Right lobe of liver (tissue), 4 donors: Measurements from ENCODE around the gene DRD1.

ENCODE experiments used
- POLR2A ChIP-seq: fragments of 450-650 bp; IDR thresholded peaks from one replicate; pipeline ENCODE4 v1.6.1; 2017; ENCODE audit warnings: antibody characterized with exemption, mild to moderate bottlenecking
- TF ChIP-seq, protein P1 (sequence below), 4 donors: fragments of 200-600 bp in 3 of 4; fragments of 450-650 bp in 1 of 4; IDR thresholded peaks; one replicate each; pipeline versions ENCODE4 v1.5.1 to v1.8.0; 2016 to 2022; ENCODE audit warnings: antibody characterized with exemption in 4 of 4, mild to moderate bottlenecking in 2 of 4
- donor health status: DM: no; HTN: no; CAD: no.
- donor health status: DM: no; HTN: no; CAD: no.
- donor health status: DM: no; HTN: yes; CAD: no.

- TF ChIP-seq, protein P1, sequence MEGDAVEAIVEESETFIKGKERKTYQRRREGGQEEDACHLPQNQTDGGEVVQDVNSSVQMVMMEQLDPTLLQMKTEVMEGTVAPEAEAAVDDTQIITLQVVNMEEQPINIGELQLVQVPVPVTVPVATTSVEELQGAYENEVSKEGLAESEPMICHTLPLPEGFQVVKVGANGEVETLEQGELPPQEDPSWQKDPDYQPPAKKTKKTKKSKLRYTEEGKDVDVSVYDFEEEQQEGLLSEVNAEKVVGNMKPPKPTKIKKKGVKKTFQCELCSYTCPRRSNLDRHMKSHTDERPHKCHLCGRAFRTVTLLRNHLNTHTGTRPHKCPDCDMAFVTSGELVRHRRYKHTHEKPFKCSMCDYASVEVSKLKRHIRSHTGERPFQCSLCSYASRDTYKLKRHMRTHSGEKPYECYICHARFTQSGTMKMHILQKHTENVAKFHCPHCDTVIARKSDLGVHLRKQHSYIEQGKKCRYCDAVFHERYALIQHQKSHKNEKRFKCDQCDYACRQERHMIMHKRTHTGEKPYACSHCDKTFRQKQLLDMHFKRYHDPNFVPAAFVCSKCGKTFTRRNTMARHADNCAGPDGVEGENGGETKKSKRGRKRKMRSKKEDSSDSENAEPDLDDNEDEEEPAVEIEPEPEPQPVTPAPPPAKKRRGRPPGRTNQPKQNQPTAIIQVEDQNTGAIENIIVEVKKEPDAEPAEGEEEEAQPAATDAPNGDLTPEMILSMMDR (IDR thresholded peaks at IDR 0.05): no peak
- TF ChIP-seq POLR2A: no peak
Observed at GRCh38 chr5:175427762-175428161, 16.2 kb downstream of the DRD1 start.
